Prostate gland (tissue), 2 donors: ENCODE data around the gene EIF4E.

Experiments used
- CTCF ChIP-seq, 4 experiments: fragments of 200-600 bp in 2 of 4; fragments of 450-650 bp in 2 of 4; sonication (generic) in 2 of 4; IDR thresholded peaks; 1 replicate in 3 of 4; 2 replicates in 1 of 4; pipeline ENCODE4 v1.5.1; 2016 to 2019; ENCODE audit warnings: antibody characterized with exemption in 4 of 4, mild to moderate bottlenecking in 2 of 4, moderate library complexity in 2 of 4
- POLR2A ChIP-seq: fragments of 450-650 bp; IDR thresholded peaks from one replicate; pipeline ENCODE4 v1.6.1; 2016; ENCODE audit warnings: antibody characterized with exemption, mild to moderate bottlenecking

GRCh38 chr4:98867648-98868047 is 61.3 kb downstream of the EIF4E start:
- TF ChIP-seq CTCF (IDR thresholded peaks at IDR 0.05) (no peak), POLR2A (no peak)
